Ishikawa (cell line): ENCODE data around the gene ZBTB44.

Source experiments
- CEBPB ChIP-seq: IDR thresholded peaks from 2 replicates; pipeline ENCODE4 v1.6.1; 2012
- CREB1 ChIP-seq: IDR thresholded peaks from 2 replicates; pipeline ENCODE4 v1.6.1; 2012; ENCODE audit warnings: low read depth
- EGR1 ChIP-seq: IDR thresholded peaks from 2 replicates; pipeline ENCODE4 v1.6.1; 2012
- EP300 ChIP-seq: IDR thresholded peaks from 2 replicates; pipeline ENCODE4 v1.6.1; 2012; ENCODE audit warnings: borderline replicate concordance
- FOXM1 ChIP-seq: IDR thresholded peaks from 2 replicates; pipeline ENCODE4 v1.6.1; 2012; ENCODE audit warnings: low read depth, borderline replicate concordance
- MAX ChIP-seq: IDR thresholded peaks from 2 replicates; pipeline ENCODE4 v1.6.1; 2012
- NFIC ChIP-seq: IDR thresholded peaks from 2 replicates; pipeline ENCODE4 v1.6.1; 2012
- RAD21 ChIP-seq: IDR thresholded peaks from 2 replicates; pipeline ENCODE4 v1.6.1; 2012; ENCODE audit warnings: low read depth
- REST ChIP-seq: IDR thresholded peaks from 2 replicates; pipeline ENCODE4 v1.6.1; 2012; ENCODE audit warnings: low read depth, mild to moderate bottlenecking
- TAF1 ChIP-seq: IDR thresholded peaks from 2 replicates; pipeline ENCODE4 v1.6.1; 2012; ENCODE audit warnings: low read depth, mild to moderate bottlenecking
- TCF12 ChIP-seq: IDR thresholded peaks from 2 replicates; pipeline ENCODE4 v1.6.1; 2012; ENCODE audit warnings: low read depth
- TEAD4 ChIP-seq: IDR thresholded peaks from 2 replicates; pipeline ENCODE4 v1.6.1; 2012
- YY1 ChIP-seq: IDR thresholded peaks from 2 replicates; pipeline ENCODE4 v1.6.1; 2012; ENCODE audit warnings: low read depth
- ZBTB7A ChIP-seq: IDR thresholded peaks from 2 replicates; pipeline ENCODE4 v1.6.1; 2012; ENCODE audit warnings: low read depth
- TF ChIP-seq, protein P1 (sequence below): IDR thresholded peaks from 2 replicates; pipeline ENCODE4 v1.6.1; 2012

The ZBTB44 gene

DNA sequence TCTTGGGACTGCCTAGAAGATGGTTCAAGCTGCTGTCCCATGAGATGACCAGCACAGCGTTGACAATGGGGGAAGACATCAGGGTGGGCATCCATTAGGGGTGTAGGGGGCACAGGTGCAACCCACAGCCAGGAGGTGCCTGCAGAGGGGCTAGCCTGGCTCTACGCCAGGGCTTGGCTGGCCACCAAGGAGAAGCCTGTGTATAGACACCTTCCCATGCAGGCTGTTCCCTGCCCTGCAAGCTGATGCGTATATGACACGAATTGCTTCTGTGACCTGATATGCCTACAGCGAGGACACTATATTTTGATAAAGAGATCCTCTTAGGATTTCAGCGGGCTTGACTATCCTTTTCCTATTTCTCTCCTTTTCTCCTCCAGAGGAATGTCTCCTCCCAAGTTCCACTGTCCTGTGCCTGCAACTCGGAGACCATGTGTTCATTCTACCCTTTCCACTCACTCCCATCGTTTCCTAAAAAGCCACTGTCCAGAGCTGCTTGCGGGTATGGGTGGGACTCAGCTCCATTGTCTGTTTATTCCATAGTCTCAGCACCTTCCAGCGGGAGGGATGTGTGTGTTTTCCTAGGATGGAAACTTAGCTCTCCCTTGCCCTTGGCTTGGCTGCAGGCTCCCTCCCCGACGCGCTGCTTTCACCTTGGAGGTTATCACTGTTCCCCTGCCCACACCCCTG is 99.0 kb downstream of the ZBTB44 start:
- TF ChIP-seq REST (no peak), RAD21 (no peak), YY1 (no peak), NFIC (no peak), EGR1 (no peak), EP300 (no peak), FOXM1 (no peak), ZBTB7A (no peak), CEBPB (no peak), CREB1 (no peak), TCF12 (no peak), MAX (no peak), TEAD4 (no peak), TAF1 (no peak)
- TF ChIP-seq, protein P1, sequence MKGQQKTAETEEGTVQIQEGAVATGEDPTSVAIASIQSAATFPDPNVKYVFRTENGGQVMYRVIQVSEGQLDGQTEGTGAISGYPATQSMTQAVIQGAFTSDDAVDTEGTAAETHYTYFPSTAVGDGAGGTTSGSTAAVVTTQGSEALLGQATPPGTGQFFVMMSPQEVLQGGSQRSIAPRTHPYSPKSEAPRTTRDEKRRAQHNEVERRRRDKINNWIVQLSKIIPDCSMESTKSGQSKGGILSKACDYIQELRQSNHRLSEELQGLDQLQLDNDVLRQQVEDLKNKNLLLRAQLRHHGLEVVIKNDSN: no peak

GRCh38 chr11:130214861-130215530 is 99.7 kb downstream of the ZBTB44 start:
- no peak for TF ChIP-seq CREB1
- TF ChIP-seq YY1: no peak
- no peak for TF ChIP-seq EP300
- no peak for TF ChIP-seq RAD21
- no peak for TF ChIP-seq TEAD4
- TF ChIP-seq TAF1: no peak
- no peak for TF ChIP-seq TCF12
- TF ChIP-seq REST: no peak
- no peak for TF ChIP-seq CEBPB
- TF ChIP-seq ZBTB7A: no peak
- no peak for TF ChIP-seq NFIC
- TF ChIP-seq MAX: no peak
- no peak for TF ChIP-seq FOXM1
- TF ChIP-seq, protein P1: no peak
- TF ChIP-seq EGR1: no peak

GRCh38 chr11:130213979-130214281 is 100.8 kb downstream of the ZBTB44 start:
- TF ChIP-seq RAD21 (no peak), REST (no peak), TCF12 (no peak), NFIC (no peak), MAX (no peak), ZBTB7A (no peak)
- TF ChIP-seq, protein P1: no peak
